Left colon (tissue), 2 donors: ENCODE data around the gene MYO1A. TPM values are rescaled to one million over a fixed set of nuclear protein-coding genes. Genes with fewer than 3 reads are reported as not detected.

Experiments
- ATAC-seq: fragments of 200-7000 bp; cut with Tn5 transposase; one replicate; pipeline ENCODE4 v1.9.1; 2020; ENCODE audit warnings: mild to moderate bottlenecking, moderate library complexity
- DNase-seq, 2 donors: peaks; one replicate each; pipeline ENCODE4 v3.0.0-alpha.2; 2020
- intact Hi-C, 2 donors: fragments of 100-400 bp; cut with DNase I in 1 of 2; cut with micrococcal nuclease in 1 of 2; formaldehyde crosslinking; loops; one replicate each; pipeline versions ENCODE4 v1.11.2 to v1.14.0; 2022; cut with DNase I, micrococcal nuclease
- total RNA-seq, 2 donors: library from RNA; stranded (reverse); fragmentation: NEBNext Ultra II Directional; extraction: Animal tissue kit (Norgen Biotek cat#: 25700); gene quantifications; one replicate each; pipeline ENCODE4 v1.2.1, GENCODE V29; 2021
- donor health status: DM: no; HTN: no; CAD: no.
- donor health status: DM: yes; HTN: yes; CAD: no.

MYO1A gene
- total RNA-seq, 2 donors from 2014 or later, result 281 to 296 TPM

DNA sequence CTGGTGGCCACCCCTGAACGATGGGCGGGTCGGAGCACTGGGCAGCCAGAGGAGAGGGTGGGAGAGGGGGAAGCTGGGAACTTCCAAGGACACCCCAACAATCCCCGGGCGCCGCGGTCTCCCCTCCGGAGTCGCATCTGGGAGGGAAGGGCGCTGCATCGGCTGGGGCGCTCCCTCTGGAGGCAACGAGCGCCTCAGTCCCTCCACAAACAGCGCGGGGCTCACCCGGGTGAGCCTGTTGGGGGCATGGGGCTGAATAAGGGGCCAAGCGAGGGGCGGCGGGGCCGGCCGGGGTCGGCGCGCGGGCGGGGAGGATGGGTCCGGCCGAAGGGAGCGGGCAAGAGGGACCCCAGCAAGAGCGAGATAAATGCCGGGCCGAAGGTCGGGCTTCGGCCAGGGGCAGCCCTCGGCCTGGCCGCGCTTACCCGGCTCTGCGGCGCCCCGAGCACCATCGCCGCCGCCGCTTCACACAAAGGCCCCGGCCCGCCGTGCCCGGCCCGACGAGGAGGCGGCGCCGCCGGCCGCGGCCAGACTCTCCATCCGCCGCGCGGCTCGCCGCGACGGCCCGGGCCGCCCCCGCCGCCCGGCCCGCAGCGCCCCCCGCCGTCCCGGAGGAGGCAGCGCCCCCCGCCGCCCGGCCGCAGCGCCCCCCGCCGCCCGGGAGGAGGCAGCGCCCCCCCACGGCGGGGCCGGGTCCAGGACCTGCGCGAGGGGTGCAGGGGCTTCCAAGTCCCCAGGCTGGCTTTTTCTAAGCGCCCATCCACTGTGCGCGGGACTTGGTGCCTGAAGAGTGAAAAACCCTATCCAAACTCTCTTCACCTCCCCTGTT, 43.7 kb downstream of the MYO1A start, which contains the start of gene ZBTB39:
Gene ZBTB39, minus strand, starts transcription at position 567 of the 829 bp plus-strand sequence. CDS start 1,629 bp downstream, outside the sequence.
- ATAC-seq (peak; percentile 73), DNase-seq (peak in 1 of 2 donors; percentile 68)
- intact Hi-C loops, result loop anchor here (5.0 to 10.0 kb wide), 2 partner anchors 56 to 251 kb away; partner anchors contain the start of gene PRIM1 (in 1 of the 2)

DNA sequence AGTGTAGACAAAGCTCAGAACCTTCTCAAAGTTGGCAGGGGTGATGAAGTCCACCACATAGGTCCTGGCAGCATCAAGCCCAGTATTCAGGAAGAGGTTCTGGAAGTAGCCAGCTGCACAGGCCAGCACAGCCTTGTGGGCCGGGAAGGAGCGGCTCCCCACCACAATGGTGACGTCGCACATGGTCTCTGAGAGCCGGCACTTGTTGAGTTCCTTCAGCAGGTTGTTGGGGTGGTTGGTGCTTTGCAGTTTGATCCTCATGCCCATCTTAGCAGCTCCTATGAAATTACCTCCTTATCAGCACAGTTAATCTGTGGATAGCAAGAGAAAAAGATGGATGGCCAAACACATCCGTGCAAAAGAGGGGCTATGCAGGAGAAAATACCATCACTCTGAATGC, 45.3 kb downstream of the MYO1A start:
- no peak for ATAC-seq
- DNase-seq, result no peak
- intact Hi-C loops, result loop anchor here (5.0 to 10.0 kb wide), 2 partner anchors 58 to 250 kb away; partner anchors contain the start of gene PRIM1 (in 1 of the 2)

DNA sequence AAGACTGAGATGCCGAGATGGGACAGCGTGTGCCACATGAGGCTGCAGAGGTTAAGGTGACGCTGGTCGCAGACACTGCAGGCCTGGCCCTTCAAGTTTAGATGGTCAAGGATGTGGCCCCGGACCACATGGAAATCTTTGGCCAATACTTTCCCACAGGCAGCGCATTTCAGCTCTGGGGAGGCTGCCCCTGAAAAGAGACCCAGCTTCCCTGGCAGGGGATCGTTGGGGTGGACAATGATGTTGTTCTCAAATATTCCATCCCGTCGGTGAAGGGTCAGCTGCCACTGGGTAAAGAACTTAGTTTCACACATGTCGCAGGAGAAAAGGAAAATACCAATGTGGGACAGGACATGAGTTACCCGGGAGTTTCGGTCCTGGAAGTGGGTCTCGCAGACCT, 46.5 kb downstream of the MYO1A start:
- no peak for DNase-seq
- ATAC-seq, result no peak
- intact Hi-C loops, result loop anchor here in 1 of 2 donors (10.0 kb wide), 1 partner anchor 249 kb away; the partner anchor contains the start of gene PRIM1

DNA sequence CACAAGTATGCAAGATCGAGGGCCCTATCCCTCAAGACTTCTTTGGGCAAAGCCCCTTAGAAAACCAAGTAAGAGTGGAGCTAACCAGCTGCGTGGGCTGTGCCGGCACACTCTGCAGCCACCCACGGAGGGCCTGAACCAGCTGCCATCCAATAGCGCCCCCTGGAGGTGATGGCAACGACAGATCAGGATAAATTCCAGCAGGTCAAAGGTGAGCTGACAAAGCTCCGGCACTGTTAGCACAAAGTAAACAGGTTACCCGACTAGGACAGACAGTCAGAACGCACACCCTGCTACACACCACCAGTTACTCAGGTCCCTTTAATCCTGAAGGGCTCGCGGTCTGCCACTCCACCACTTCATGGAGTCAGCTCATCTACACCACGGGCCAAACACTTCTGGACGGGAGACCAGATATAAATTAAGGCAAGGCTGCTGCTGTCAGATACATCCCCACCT, 48.5 kb downstream of the MYO1A start:
- ATAC-seq, result peak; percentile 66
- peak; percentile 67 to 81 for DNase-seq
- intact Hi-C loops, result loop anchor here in 1 of 2 donors (10.0 kb wide), 1 partner anchor 247 kb away; the partner anchor contains the start of gene PRIM1

DNA sequence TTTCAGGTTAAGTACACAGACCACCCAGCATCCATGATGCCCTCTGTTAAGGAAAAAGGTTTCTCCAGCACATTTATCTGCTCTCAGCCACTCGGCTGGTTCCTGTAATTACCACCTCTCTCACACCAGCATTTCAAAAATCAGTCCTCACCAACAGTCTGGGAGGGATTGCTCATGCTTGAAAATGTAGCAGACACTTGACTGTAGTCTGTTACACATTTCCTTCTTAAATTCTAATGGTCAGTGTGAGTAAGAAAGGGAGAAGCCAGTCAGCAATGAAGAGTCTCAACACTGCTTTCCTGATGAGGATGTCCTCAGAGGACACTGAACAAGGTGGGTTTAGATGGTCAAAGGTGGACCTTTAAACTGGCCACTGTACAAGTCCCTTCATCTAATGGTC, 49.5 kb downstream of the MYO1A start:
- ATAC-seq (no peak), DNase-seq (no peak)
- intact Hi-C loops, result loop anchor here in 1 of 2 donors (10.0 kb wide), 1 partner anchor 246 kb away; the partner anchor contains the start of gene PRIM1

DNA sequence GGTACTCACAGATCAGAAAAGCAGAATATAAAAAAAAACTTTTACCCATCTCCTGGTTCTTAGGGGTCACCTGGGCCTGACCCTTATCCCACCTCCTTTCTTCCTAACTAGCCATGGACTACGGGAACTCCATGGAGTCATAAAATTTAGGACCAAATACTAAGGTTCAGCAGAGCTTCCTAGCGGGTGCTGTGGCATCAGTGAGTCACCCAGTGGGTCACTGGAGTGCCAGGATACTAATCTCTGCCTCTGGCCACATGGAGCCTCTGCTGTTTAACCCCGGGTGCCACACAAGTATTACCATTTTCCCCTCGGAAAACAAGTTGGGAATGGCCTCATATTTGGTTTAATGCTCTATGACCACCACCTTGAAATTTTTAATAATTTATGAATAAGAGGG, 50.5 kb downstream of the MYO1A start:
- intact Hi-C loops, result no loop called here
- DNase-seq, result no peak

DNA sequence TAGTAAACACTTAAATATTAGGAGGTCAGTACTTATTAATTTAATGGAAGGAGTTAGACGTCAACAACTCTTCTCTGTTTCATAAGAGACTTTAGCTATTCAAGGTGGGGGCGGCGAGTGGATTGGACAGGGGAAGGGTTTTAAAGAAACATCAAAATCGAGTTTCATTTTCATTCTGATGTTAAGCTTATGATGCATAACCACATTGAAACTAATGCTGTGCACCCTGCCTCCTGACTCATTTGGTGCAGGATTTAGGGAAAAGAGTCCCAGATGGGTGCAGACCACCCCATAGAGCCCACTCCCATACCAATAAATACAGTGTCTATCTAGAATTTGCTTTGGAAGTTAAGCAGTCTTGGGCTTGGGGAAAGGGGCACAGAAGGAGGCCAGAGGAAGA, 50.9 kb downstream of the MYO1A start:
- DNase-seq, result no peak

More for the DNA sequence above, 50.5 kb downstream of the MYO1A start:
- no peak for ATAC-seq

DNA sequence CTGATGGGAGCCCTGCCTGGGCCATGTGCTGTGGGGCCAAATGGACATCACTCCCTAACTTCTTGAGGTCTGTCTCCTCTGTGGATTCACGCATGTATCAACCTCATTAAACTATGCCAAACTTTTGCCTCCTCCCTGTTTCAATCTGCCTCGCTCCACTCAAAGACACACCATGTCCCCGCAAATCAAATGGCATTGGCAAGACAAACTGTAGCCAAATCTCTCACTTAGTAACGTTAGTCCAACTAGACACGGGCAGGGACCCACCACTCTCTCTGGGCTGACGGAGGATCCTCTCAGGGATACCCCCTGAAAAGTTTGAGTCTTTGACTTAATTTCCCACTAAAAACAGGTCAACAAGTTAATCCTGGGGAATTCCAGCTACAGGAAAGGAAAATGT, 51.6 kb downstream of the MYO1A start:
- intact Hi-C loops, result no loop called here
- ATAC-seq (no peak), DNase-seq (no peak)

More for the DNA sequence above, 50.9 kb downstream of the MYO1A start:
- intact Hi-C loops, result no loop called here
- ATAC-seq, result no peak

DNA sequence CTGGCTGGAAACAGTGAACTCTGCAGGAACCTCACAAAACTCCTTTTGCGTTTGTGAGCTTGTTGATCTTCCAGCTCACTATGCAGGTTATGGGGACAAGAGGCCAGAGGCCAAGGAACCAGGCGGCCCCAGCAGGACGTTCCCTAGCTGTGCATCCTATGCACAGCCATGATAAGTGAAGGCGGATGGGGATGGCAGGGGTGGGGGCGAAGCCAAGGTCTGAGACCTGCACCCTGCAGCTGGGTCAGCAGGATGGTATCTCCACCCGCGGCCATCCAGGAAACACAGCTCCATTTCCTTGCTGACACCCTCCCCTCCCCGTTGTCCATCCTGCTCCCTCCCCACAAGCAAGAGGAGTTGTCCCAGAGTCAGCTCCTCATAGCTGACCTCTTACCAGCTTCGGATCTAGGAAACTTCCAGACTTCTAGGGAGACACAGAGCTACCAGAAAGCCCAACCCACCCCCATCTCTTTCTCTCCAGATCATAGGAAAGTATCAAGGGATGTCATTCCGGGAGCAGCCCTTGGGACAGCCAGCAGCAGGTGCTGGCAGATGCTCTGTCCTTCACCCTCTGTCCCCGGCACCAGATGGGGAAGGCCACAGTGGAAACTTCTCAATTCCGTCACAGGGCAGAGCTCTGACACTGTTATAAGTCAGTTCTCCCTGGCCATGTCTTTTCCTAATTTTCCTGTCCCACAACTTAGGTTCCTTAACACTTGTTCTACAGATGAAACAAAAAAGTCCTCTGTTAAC, 53.0 kb downstream of the MYO1A start:
- ATAC-seq, result no peak
- intact Hi-C loops, result no loop called here
- no peak for DNase-seq

DNA sequence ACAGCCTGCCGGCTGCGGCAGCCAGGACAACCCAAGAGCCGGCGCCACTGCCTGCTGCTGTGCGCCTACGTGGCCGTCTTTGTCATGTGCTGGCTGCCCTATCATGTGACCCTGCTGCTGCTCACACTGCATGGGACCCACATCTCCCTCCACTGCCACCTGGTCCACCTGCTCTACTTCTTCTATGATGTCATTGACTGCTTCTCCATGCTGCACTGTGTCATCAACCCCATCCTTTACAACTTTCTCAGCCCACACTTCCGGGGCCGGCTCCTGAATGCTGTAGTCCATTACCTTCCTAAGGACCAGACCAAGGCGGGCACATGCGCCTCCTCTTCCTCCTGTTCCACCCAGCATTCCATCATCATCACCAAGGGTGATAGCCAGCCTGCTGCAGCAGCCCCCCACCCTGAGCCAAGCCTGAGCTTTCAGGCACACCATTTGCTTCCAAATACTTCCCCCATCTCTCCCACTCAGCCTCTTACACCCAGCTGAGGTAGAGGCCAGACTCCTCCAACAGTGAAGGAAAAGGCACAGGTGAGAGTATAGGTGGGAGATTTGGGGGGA, 53.9 kb downstream of the MYO1A start:
- no peak for ATAC-seq
- DNase-seq, result no peak
- intact Hi-C loops, result no loop called here

DNA sequence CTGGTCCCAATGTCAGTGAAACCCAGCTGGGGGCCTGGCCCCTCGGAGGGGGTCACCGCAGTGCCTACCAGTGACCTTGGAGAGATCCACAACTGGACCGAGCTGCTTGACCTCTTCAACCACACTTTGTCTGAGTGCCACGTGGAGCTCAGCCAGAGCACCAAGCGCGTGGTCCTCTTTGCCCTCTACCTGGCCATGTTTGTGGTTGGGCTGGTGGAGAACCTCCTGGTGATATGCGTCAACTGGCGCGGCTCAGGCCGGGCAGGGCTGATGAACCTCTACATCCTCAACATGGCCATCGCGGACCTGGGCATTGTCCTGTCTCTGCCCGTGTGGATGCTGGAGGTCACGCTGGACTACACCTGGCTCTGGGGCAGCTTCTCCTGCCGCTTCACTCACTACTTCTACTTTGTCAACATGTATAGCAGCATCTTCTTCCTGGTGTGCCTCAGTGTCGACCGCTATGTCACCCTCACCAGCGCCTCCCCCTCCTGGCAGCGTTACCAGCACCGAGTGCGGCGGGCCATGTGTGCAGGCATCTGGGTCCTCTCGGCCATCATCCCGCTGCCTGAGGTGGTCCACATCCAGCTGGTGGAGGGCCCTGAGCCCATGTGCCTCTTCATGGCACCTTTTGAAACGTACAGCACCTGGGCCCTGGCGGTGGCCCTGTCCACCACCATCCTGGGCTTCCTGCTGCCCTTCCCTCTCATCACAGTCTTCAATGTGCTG, 54.6 kb downstream of the MYO1A start:
- no peak for DNase-seq
- ATAC-seq, result no peak
- intact Hi-C loops, result no loop called here

DNA sequence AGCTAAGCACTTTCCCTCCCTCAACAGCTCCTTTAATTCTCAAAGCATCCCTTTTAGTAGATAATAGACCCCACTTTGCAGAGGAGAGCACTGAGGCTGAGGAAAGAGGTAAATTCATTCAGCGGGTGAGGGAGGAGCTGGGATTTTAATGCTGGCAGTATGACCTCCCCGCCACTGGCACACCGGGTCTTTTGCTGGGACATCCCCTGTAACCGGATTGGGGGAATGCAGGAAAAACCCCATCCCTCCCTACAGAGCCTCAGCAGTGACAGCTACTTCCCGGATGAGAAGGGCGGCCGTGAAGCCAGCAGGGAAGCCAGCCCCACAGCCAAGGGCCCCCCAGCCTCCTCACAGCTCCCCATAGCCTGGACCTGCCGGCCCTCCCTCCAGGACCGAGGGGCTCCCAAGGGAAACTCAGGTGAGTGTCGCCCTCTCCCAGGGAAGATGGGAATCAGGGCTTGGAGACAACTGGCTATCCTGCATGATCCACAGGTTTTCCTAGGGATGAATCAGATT, 55.6 kb downstream of the MYO1A start:
- DNase-seq (no peak), ATAC-seq (no peak)
- intact Hi-C loops, result no loop called here

DNA sequence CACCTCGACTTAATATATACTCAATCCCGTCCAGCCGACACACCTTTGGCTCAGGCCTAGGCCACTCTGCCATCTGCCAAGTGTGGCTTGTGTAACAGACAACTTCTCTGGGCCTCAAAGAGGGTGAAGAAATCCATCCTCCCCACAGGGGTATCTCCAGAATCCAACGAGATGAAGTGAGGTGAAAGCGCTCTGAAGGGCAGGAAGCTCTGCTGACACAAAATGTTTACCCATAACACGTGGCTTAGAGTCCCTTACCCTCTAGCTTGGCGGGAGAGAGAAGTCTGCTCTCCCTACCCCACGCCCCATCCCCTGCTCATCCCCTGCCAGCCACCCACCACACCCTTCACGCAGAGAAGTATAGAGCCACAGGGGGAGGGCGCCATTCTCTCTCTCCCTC, 56.6 kb downstream of the MYO1A start:
- no peak for ATAC-seq
- DNase-seq, result no peak
- intact Hi-C loops, result no loop called here

DNA sequence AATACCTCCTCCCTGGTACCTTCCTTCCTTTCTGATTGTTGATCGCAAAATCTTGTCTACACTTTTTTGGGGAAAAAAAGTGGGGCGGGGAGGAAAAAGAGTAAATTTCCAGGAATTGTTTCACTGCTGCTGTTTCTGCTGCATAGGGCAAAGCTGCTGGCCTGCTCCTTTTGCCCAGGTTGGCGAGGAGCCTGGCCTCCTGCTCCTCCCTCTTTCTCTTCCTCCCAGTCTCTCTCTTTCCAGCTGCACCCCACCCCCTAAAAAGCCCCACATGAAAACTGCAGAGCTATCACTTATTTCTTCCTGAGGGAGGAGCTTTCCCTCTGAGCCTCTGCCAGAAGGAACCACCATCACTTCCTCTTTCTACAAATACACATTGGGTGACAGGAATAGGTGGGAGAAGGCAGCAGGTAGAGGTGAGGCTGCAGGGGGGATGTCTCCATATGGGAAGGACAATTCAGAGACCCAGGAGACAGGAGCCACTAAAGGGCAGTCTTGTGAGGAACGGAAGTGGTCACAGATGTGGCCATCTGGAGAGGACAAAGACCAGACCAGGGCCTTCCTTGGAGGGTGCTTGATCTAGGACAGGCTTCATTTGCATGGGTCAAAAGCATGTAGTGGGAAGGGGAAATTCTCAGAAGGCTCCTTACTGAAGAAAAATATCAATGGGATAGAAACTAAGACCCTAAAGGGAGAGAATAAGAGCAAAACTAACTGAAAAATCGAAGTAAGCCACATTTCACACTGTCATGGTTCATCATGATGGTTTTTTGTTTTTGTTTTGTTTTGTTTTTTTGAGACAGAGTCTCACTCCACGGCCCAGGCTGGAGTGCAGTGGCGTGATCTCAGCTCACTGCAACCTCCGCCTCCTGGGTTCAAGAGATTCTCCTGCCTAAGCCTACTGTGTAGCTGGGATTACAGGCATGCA, 58.3 kb downstream of the MYO1A start:
- ATAC-seq (peak; percentile 59), DNase-seq (peak; percentile 36 to 56)
- intact Hi-C loops, result no loop called here

DNA sequence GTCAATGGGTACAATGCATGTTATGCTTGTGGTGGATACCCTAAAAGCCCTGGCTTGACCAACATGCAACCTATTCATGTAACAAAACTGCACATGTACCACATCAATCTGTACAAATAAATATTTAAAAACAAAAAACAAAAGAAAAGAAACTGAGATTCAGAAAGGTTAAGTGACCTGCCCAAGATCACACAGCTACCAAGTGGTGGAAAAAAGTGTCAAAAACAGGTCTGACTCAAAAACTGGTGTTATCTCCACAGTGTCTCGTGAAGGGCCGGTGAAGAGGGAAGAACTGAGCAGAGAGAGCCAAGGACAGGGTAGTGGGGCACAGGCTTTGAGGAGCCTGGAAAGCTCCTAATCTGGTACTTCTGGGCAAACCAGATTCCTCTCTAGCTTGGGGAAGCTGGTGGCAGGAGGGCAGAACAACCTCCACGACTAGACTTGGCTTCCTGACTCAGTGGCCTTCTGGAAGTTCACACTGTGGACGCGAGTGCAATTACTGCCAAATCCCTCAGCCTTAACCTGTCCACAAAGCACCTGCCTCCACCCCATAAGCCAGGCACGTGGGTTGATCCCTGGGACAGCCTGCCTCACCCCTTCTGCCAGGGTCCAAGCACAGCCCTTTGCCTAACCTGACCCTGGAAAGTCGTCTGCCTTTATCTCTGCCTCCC, 59.1 kb downstream of the MYO1A start:
- no peak for DNase-seq
- intact Hi-C loops, result no loop called here
- ATAC-seq, result peak; percentile 24

DNA sequence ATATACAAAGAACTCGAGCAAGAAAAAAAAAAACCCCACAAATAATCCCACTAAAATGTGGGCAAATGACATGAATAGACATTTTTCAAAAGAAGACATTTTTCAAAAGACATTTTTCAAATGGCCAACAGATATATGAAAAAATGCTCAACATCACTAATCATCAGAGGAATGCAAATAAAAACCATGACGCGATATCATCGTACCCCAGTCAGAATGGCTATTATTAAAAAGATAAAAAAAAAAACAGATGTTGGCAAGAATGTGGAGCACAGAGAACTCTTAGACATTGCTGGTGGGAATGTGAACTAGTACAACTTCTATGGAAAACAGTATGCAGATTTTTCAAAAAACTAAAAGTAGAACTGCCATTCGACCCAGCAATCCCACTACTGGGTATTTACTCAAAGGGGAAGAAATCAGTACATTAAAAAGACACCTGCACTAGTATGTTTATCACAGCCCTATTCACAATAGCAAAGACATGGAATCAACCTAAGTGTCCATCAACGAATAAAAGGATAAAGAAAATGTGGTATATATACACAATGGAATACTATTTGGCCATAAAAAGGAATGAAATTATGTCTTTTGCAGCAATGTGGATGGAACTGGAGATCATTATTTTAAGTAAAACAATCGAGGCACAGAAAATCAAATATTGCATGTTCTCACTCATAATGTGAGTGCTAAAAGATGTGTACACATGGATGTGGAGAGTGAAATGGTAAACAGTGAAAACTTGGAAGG, 59.9 kb downstream of the MYO1A start:
- intact Hi-C loops, result loop anchor here in 1 of 2 donors (5.0 kb wide), 1 partner anchor 233 kb away; no protein-coding TSS in a partner anchor

More for the DNA sequence above, 59.9 kb downstream of the MYO1A start:
- no peak for DNase-seq
- ATAC-seq, result no peak
